Measurements from ENCODE around the gene SDK1.

- TF ChIP-seq EP300 (IDR thresholded peaks at IDR 0.05) (no peak), CTCF (IDR thresholded peaks at IDR 0.05) (no peak), POLR2A (IDR thresholded peaks at IDR 0.05) (no peak), POLR2AphosphoS5 (IDR thresholded peaks at IDR 0.05) (no peak)
Observed at GRCh38 chr7:3294432-3295100, 6.5 kb upstream of the SDK1 start.
